H1 (cell line): Measurements from ENCODE around the gene HMCN1. TPM values are rescaled to one million over a fixed set of nuclear protein-coding genes. Genes with fewer than 3 reads are reported as not detected.

Experiments
- CTCF ChIA-PET: fragments of 300-600 bp; sonication (Branson Sonifier 250); formaldehyde crosslinking; loops from one replicate; lab custom pipeline; 2021; ENCODE audit not compliant: partially characterized antibody; lab: Charles Lee
- POLR2A ChIA-PET: fragments of 300-600 bp; sonication (Branson Sonifier 250); formaldehyde crosslinking; loops from one replicate; lab custom pipeline; 2021; ENCODE audit warnings: inconsistent platforms; ENCODE audit not compliant: partially characterized antibody; lab: Charles Lee
- DNase-seq, 2 experiments: peaks; one replicate each; pipeline versions ENCODE4 v3.0.0 to v3.0.0-alpha.2; 2010 to 2022; ENCODE audit warnings: low spot score in 2 of 2, low read depth in 1 of 2, mixed read lengths in 1 of 2
- FAIRE-seq: peaks from 2 replicates; lab custom pipeline; 2011; peaks lifted over from hg19 to GRCh38; lab: Jason Lieb, UNC
- H2AFZ ChIP-seq: 2 replicates; pipeline ENCODE4 v1.8.1; 2012; ENCODE audit warnings: low read length, inconsistent platforms
- H2AK5ac ChIP-seq: 2 replicates; pipeline ENCODE4 v1.6.1; 2013; ENCODE audit warnings: low read depth, low read length
- H2BK120ac ChIP-seq: replicated peaks from 2 replicates; pipeline ENCODE3; 2013; ENCODE audit warnings: low read depth, low read length, inconsistent platforms
- H2BK12ac ChIP-seq: 2 replicates; pipeline ENCODE4 v1.6.1; 2013; ENCODE audit warnings: low read depth, low read length
- H2BK15ac ChIP-seq: 2 replicates; pipeline ENCODE4 v1.6.1; 2013; ENCODE audit warnings: low read length
- H2BK20ac ChIP-seq: 2 replicates; pipeline ENCODE4 v1.6.1; 2013; ENCODE audit warnings: low read length
- H2BK5ac ChIP-seq: 2 replicates; pipeline ENCODE4 v1.6.1; 2013; ENCODE audit warnings: low read depth, low read length
- H3K14ac ChIP-seq: 2 replicates; pipeline ENCODE4 v1.6.1; 2013; ENCODE audit warnings: inconsistent platforms; ENCODE audit not compliant: insufficient read length
- H3K18ac ChIP-seq: 2 replicates; pipeline ENCODE4 v1.6.1; 2013; ENCODE audit warnings: low read length; ENCODE audit errors: extremely low read depth
- H3K23ac ChIP-seq: 2 replicates; pipeline ENCODE4 v1.6.1; 2013; ENCODE audit warnings: inconsistent platforms; ENCODE audit not compliant: insufficient read length
- H3K23me2 ChIP-seq: 2 replicates; pipeline ENCODE4 v1.6.1; 2013; ENCODE audit warnings: low read depth, low read length
- H3K27ac ChIP-seq: 2 replicates; pipeline ENCODE4 v1.6.1; 2011; ENCODE audit warnings: low read depth, low read length, inconsistent platforms
- H3K27me3 ChIP-seq, 4 experiments: replicated peaks in 1 of 4; 1 replicate in 1 of 4; 2 replicates in 3 of 4; pipeline versions ENCODE4 v1.6.1 to v1.8.1; 2011 to 2013; ENCODE audit warnings: low read length in 3 of 4, mild to moderate bottlenecking in 3 of 4, inconsistent platforms in 2 of 4, mixed read lengths in 2 of 4, moderate library complexity in 1 of 4; ENCODE audit not compliant: control insufficient read depth in 3 of 4, insufficient read depth in 3 of 4; ENCODE audit errors: extremely low read depth in 1 of 4
- H3K36me3 ChIP-seq, 4 experiments: 2 replicates each; pipeline versions ENCODE4 v1.6.1 to v1.8.1; 2011 to 2013; ENCODE audit warnings: mild to moderate bottlenecking in 4 of 4, low read length in 3 of 4, moderate library complexity in 2 of 4, control low read depth in 1 of 4, inconsistent platforms in 1 of 4; ENCODE audit not compliant: insufficient read depth in 4 of 4, control insufficient read depth in 2 of 4
- H3K4ac ChIP-seq: replicated peaks from 2 replicates; pipeline ENCODE3; 2013; ENCODE audit warnings: low read length, low read depth, mixed read lengths, inconsistent platforms; ENCODE audit not compliant: insufficient read length
- H3K4me1 ChIP-seq, 4 experiments: replicated peaks in 1 of 4; 1 replicate in 1 of 4; 2 replicates in 3 of 4; pipeline versions ENCODE4 v1.6.1 to v1.8.1; 2011 to 2013; ENCODE audit warnings: low read length in 3 of 4, inconsistent platforms in 2 of 4, mixed read lengths in 1 of 4; ENCODE audit not compliant: insufficient read depth in 4 of 4, control insufficient read depth in 3 of 4
- H3K4me2 ChIP-seq, 2 experiments: 2 replicates each; pipeline versions ENCODE4 v1.6.1 to v1.8.1; 2011 to 2013; ENCODE audit warnings: low read depth in 2 of 2, low read length in 2 of 2, control low read depth in 1 of 2, inconsistent platforms in 1 of 2, mild to moderate bottlenecking in 1 of 2; ENCODE audit not compliant: insufficient read depth in 1 of 2
- H3K4me3 ChIP-seq, 4 experiments: fragments of 200-600, 300-600 bp in 1 of 4; sonication (generic), shearing (Covaris generic), sonication (Bioruptor Twin) in 1 of 4; 2 replicates each; pipeline versions ENCODE4 v1.5.1 to v1.8.1; 2011 to 2016; ENCODE audit warnings: low read length in 4 of 4, low read depth in 3 of 4, control low read depth in 2 of 4, inconsistent platforms in 2 of 4, mild to moderate bottlenecking in 2 of 4, mixed read lengths in 1 of 4, moderate library complexity in 1 of 4; ENCODE audit not compliant: insufficient read depth in 2 of 4; ENCODE audit errors: extremely low read depth in 1 of 4
- H3K56ac ChIP-seq: replicated peaks from 2 replicates; pipeline ENCODE3; 2013; ENCODE audit warnings: low read depth, mild to moderate bottlenecking, mixed read lengths, low read length, inconsistent platforms; ENCODE audit not compliant: insufficient read length
- H3K79me1 ChIP-seq: 2 replicates; pipeline ENCODE4 v1.6.1; 2013; ENCODE audit warnings: low read depth, low read length, control low read depth
- H3K79me2 ChIP-seq, 2 experiments: 2 replicates each; pipeline versions ENCODE4 v1.6.1 to v1.8.1; 2012 to 2013; ENCODE audit warnings: low read length in 2 of 2, mild to moderate bottlenecking in 2 of 2, inconsistent platforms in 1 of 2; ENCODE audit not compliant: insufficient read depth in 2 of 2, control insufficient read depth in 1 of 2
- H3K9ac ChIP-seq, 4 experiments: replicated peaks in 1 of 4; 1 replicate in 1 of 4; 2 replicates in 3 of 4; pipeline versions ENCODE4 v1.6.1 to v1.8.1; 2011 to 2013; ENCODE audit warnings: low read depth in 3 of 4, low read length in 3 of 4, control low read depth in 2 of 4, mild to moderate bottlenecking in 2 of 4, moderate library complexity in 2 of 4, inconsistent platforms in 1 of 4; ENCODE audit errors: extremely low read depth in 1 of 4
- H3K9me3 ChIP-seq, 2 experiments: 2 replicates each; pipeline versions ENCODE4 v1.6.1 to v1.8.1; 2012 to 2013; ENCODE audit warnings: mild to moderate bottlenecking in 2 of 2, moderate library complexity in 2 of 2, control low read depth in 1 of 2, inconsistent platforms in 1 of 2, low read depth in 1 of 2, low read length in 1 of 2, mixed read lengths in 1 of 2; ENCODE audit not compliant: insufficient read depth in 2 of 2
- H4K20me1 ChIP-seq, 2 experiments: replicated peaks in 1 of 2; 2 replicates each; pipeline versions ENCODE3 to v1.8.1; 2011 to 2013; ENCODE audit warnings: inconsistent platforms in 2 of 2, low read length in 2 of 2, mild to moderate bottlenecking in 1 of 2; ENCODE audit not compliant: insufficient read depth in 2 of 2, control insufficient read depth in 1 of 2
- H4K5ac ChIP-seq: 2 replicates; pipeline ENCODE4 v1.6.1; 2013; ENCODE audit warnings: low read length, low read depth, mixed read lengths, inconsistent platforms; ENCODE audit not compliant: insufficient read length
- H4K8ac ChIP-seq: 2 replicates; pipeline ENCODE4 v1.8.0; 2013; ENCODE audit warnings: mild to moderate bottlenecking, moderate library complexity, low read length, inconsistent platforms; ENCODE audit not compliant: insufficient read depth; ENCODE audit errors: extremely low read depth
- H4K91ac ChIP-seq: replicated peaks from 2 replicates; pipeline ENCODE3; 2013; ENCODE audit warnings: low read length, mixed read lengths, inconsistent platforms; ENCODE audit not compliant: insufficient read length
- BCL11A ChIP-seq, 2 experiments: IDR thresholded peaks; one replicate each; pipeline ENCODE4 v1.6.1; 2011; ENCODE audit warnings: low read depth in 2 of 2, low read length in 2 of 2, mild to moderate bottlenecking in 2 of 2
- EGR1 ChIP-seq: IDR thresholded peaks from 2 replicates; pipeline ENCODE4 v1.6.1; 2011; ENCODE audit warnings: low read depth, low read length, borderline replicate concordance
- EP300 ChIP-seq, 2 experiments: IDR thresholded peaks; 1 replicate in 1 of 2; 2 replicates in 1 of 2; pipeline ENCODE4 v1.6.1; 2011 to 2012; ENCODE audit warnings: low read depth in 2 of 2, low read length in 2 of 2, mild to moderate bottlenecking in 2 of 2, borderline replicate concordance in 1 of 2, inconsistent platforms in 1 of 2, moderate library complexity in 1 of 2
- EZH2 ChIP-seq: fragments of 200-600 bp; sonication (generic); IDR thresholded peaks from 2 replicates; pipeline ENCODE4 v1.7.1; 2012; ENCODE audit warnings: low read depth, mild to moderate bottlenecking, moderate library complexity, low read length, inconsistent platforms; ENCODE audit not compliant: severe bottlenecking
- GABPA ChIP-seq: IDR thresholded peaks from 2 replicates; pipeline ENCODE4 v1.6.1; 2011; ENCODE audit warnings: mild to moderate bottlenecking, low read length, moderate library complexity, borderline replicate concordance; ENCODE audit not compliant: insufficient read depth
- GTF2F1 ChIP-seq: IDR thresholded peaks from 2 replicates; pipeline ENCODE4 v1.6.1; 2012; ENCODE audit warnings: low read depth, low read length, improper control_type of control experiment, borderline replicate concordance
- HDAC6 ChIP-seq: IDR thresholded peaks from one replicate; pipeline ENCODE4 v1.7.1; 2012; ENCODE audit warnings: low read depth, mild to moderate bottlenecking, inconsistent platforms, low read length, moderate library complexity
- KDM5A ChIP-seq: fragments of 200-600 bp; IDR thresholded peaks from 2 replicates; pipeline ENCODE4 v1.7.1; 2012; ENCODE audit warnings: mild to moderate bottlenecking, low read length, inconsistent platforms, mixed read lengths
- RFX5 ChIP-seq: IDR thresholded peaks from 2 replicates; pipeline ENCODE4 v1.6.1; 2011; ENCODE audit warnings: low read depth, low read length, improper control_type of control experiment, borderline replicate concordance
- SIN3A ChIP-seq, 2 experiments: IDR thresholded peaks in 1 of 2; conservative IDR thresholded peaks in 1 of 2; 2 replicates each; pipeline ENCODE4 v1.6.1; 2011 to 2012; ENCODE audit warnings: low read length in 2 of 2, improper control_type of control experiment in 1 of 2, low read depth in 1 of 2, mild to moderate bottlenecking in 1 of 2
- SP2 ChIP-seq: IDR thresholded peaks from 2 replicates; pipeline ENCODE4 v1.6.1; 2012; ENCODE audit warnings: mild to moderate bottlenecking, low read length, inconsistent platforms
- TAF1 ChIP-seq: IDR thresholded peaks from 2 replicates; pipeline ENCODE4 v1.6.1; 2011; ENCODE audit warnings: mild to moderate bottlenecking, low read depth, low read length
- TCF12 ChIP-seq: IDR thresholded peaks from 2 replicates; pipeline ENCODE4 v1.6.1; 2011; ENCODE audit warnings: low read depth, mild to moderate bottlenecking, low read length
- WGBS, 2 experiments: shearing (Covaris generic) in 1 of 2; methylation state at CpG; one replicate each; pipeline versions ENCODE4 v1.1.6 to v1.1.7; 2013 to 2015; ENCODE audit warnings: low lambda C conversion rate in 2 of 2, mixed read lengths in 2 of 2, inconsistent platforms in 1 of 2, low coverage in 1 of 2, missing lambda C conversion rate in 1 of 2; ENCODE audit not compliant: insufficient replicate concordance in 2 of 2, insufficient coverage in 1 of 2, insufficient read length in 1 of 2; ENCODE audit errors: extremely low coverage in 1 of 2, missing lambda C conversion rate in 1 of 2; 5-methylcytosine and 5-hydroxymethylcytosine counted together
- polyA plus RNA-seq, 7 experiments: library from polyadenylated mRNA; depleted of rRNA in 3 of 7; stranded (reverse) in 5 of 7; unstranded in 2 of 7; fragments of >200 nt in 5 of 7; fragments of 200-250 nt in 2 of 7; gene quantifications; 1 replicate in 5 of 7; 2 replicates in 1 of 7; 4 replicates in 1 of 7; pipeline versions ENCODE4 v1.2.1 to v1.2.3, GENCODE V29; 2011 to 2013; ENCODE audit warnings: missing spikeins in 2 of 7, mixed read lengths in 2 of 7
- total RNA-seq: library from RNA; stranded (reverse); fragmentation: NEBNext Ultra II Directional; extraction: Animal tissue kit (Norgen Biotek cat#: 25700); gene quantifications from 2 replicates; pipeline ENCODE4 v1.2.1, GENCODE V29; 2021
- TF ChIP-seq, protein P1 (sequence below): IDR thresholded peaks from 2 replicates; pipeline ENCODE4 v1.6.1; 2012; ENCODE audit warnings: inconsistent platforms

The HMCN1 gene
- total and polyA plus RNA-seq, 2 of the 8 experiments (the other 6 are each of a cell fraction or from before 2014, with no cell fraction given): 13.8 to 14.6 TPM

DNA sequence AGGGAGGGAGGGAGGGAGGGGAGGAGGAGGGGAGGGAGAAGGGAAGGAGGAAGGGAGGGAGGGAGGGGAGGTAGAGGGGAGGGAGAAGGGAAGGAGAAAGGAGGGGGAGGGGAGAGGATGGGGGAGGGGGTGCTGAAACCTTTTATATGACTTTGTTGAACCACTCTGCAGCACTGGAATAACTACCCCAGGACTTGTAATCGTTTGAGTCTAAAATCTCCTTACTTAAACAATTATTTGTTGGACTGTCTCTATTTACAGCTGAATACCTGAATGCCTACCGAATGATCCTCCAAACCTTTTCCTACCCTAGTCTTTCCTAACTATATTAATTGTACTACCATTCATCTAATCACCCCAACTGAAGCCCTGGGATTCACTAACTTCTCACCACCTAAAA is 459.0 kb downstream of the HMCN1 start:
- Histone ChIP-seq H3K4ac (no peak overlapping the region), H2BK120ac (no peak overlapping the region), H4K91ac (no peak overlapping the region), H3K4me2 (no peak overlapping the region), H4K8ac (no peak overlapping the region), H2BK12ac (no peak overlapping the region), H3K27me3 (no peaks in the 10 kb centered on the region), H3K4me1 (no peaks in the 10 kb centered on the region), H3K4me3 (no peak overlapping the region), H3K23me2 (no peaks in the 10 kb centered on the region), H3K27ac (no peak overlapping the region), H2BK15ac (no peak overlapping the region), H4K5ac (no peak overlapping the region), H3K56ac (no peak overlapping the region), H3K79me1 (no peaks in the 10 kb centered on the region), H4K20me1 (no peaks in the 10 kb centered on the region), H2BK20ac (no peak overlapping the region), H3K23ac (no peak overlapping the region), H3K9ac (no peak overlapping the region), H3K14ac (no peak overlapping the region), H2AK5ac (no peak overlapping the region), H2AFZ (no peak overlapping the region), H2BK5ac (no peak overlapping the region), H3K36me3 (no peaks in the 10 kb centered on the region; a peak in 1 of 8 replicates), H3K79me2 (no peaks in the 10 kb centered on the region), H3K9me3 (no peaks in the 10 kb centered on the region), H3K18ac (no peak overlapping the region)
- FAIRE-seq (no peak), DNase-seq (no peak)
- ChIA-PET CTCF (interaction anchor here (1.1 to 1.7 kb wide), 2 partner anchors 8 to 38 kb away, joined by 5 to 6 read pairs; no protein-coding TSS in a partner anchor), POLR2A (no interaction called here)
- WGBS, 2 experiments: 97% methylated on average over 2 of the region's 2 CpGs; no CpG with 5 or more reads in 1 of the 2 experiments
- TF ChIP-seq SIN3A (conservative IDR thresholded peaks at IDR 0.05 in 1 of 2, IDR thresholded peaks at IDR 0.05 in 1 of 2; ENCODE audit: low read depth in 1 of 2, low read length in 2 of 2): no peak
- no peak for TF ChIP-seq BCL11A (IDR thresholded peaks at IDR 0.05; ENCODE audit: low read depth in 2 of 2, low read length in 2 of 2)
- no peak for TF ChIP-seq GTF2F1
- no peak for TF ChIP-seq HDAC6
- no peak for TF ChIP-seq EGR1
- no peak for TF ChIP-seq EP300 (IDR thresholded peaks at IDR 0.05; ENCODE audit: borderline replicate concordance in 1 of 2, low read depth in 2 of 2, low read length in 2 of 2)
- TF ChIP-seq, protein P1, sequence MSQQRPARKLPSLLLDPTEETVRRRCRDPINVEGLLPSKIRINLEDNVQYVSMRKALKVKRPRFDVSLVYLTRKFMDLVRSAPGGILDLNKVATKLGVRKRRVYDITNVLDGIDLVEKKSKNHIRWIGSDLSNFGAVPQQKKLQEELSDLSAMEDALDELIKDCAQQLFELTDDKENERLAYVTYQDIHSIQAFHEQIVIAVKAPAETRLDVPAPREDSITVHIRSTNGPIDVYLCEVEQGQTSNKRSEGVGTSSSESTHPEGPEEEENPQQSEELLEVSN: no peak
- TF ChIP-seq GABPA: no peak
- TF ChIP-seq TAF1: no peak
- TF ChIP-seq RFX5: no peak
- no peak for TF ChIP-seq KDM5A
- TF ChIP-seq EZH2: no peak
- no peak for TF ChIP-seq SP2
- no peak for TF ChIP-seq TCF12
